Progenitor cell of endocrine pancreas (in vitro differentiated cells): ENCODE results near the gene YWHAE. TPM values are rescaled to one million over a fixed set of nuclear protein-coding genes. Genes with fewer than 3 reads are reported as not detected.
"Not testable (repeated sequence)": the region's sequence is repeated elsewhere in the genome, so short reads cannot be mapped to it uniquely, and the experiment has no call there.

Experiments
- DNase-seq: peaks from one replicate; pipeline ENCODE4 v3.0.0; 2021; ENCODE audit warnings: low spot score; ENCODE audit not compliant: unreplicated experiment
- H3K27ac Mint-ChIP-seq: 2 replicates; pipeline ENCODE4 v1.8.0; 2021; ENCODE audit warnings: mild to moderate bottlenecking, moderate library complexity, mixed read lengths
- H3K27me3 Mint-ChIP-seq: 2 replicates; pipeline ENCODE4 v1.8.0; 2021; ENCODE audit warnings: mixed read lengths
- H3K36me3 Mint-ChIP-seq: 2 replicates; pipeline ENCODE4 v1.8.0; 2022; ENCODE audit warnings: mixed read lengths; ENCODE audit not compliant: insufficient read depth
- H3K4me1 Mint-ChIP-seq: 2 replicates; pipeline ENCODE4 v1.8.0; 2021; ENCODE audit warnings: low read depth, mixed read lengths
- H3K4me3 Mint-ChIP-seq: 2 replicates; pipeline ENCODE4 v1.8.0; 2021; ENCODE audit warnings: low read depth, mild to moderate bottlenecking, moderate library complexity, mixed read lengths
- H3K9me3 Mint-ChIP-seq: 2 replicates; pipeline ENCODE4 v1.8.0; 2021; ENCODE audit warnings: low read depth, mixed read lengths
- long read RNA-seq: library from polyadenylated mRNA; unstranded; transcript quantifications from one replicate; pipeline ENCODE4 v2.0.0, GENCODE V29; 2020
- total RNA-seq: library from RNA; stranded (reverse); gene quantifications from 2 replicates; pipeline ENCODE4 v1.2.1, GENCODE V29; 2021
- TF ChIP-seq, protein P1 (sequence below): fragments of 200-600 bp; sonication (generic); IDR thresholded peaks from one replicate; pipeline ENCODE4 v1.5.0; 2021; ENCODE audit warnings: antibody characterized with exemption, mild to moderate bottlenecking; ENCODE audit not compliant: unreplicated experiment

The YWHAE gene
- 951 and 984 TPM in 2 replicates for total RNA-seq
- long read RNA-seq, transcript YWHAE-201 (6 exons, 2,211 nt): major isoform, 257 of 272 reads
- long read RNA-seq, partial matches to known transcripts: 2 of 272 reads
- long read RNA-seq, other reads (novel, unspliced or antisense): 4 of 272 reads

DNA sequence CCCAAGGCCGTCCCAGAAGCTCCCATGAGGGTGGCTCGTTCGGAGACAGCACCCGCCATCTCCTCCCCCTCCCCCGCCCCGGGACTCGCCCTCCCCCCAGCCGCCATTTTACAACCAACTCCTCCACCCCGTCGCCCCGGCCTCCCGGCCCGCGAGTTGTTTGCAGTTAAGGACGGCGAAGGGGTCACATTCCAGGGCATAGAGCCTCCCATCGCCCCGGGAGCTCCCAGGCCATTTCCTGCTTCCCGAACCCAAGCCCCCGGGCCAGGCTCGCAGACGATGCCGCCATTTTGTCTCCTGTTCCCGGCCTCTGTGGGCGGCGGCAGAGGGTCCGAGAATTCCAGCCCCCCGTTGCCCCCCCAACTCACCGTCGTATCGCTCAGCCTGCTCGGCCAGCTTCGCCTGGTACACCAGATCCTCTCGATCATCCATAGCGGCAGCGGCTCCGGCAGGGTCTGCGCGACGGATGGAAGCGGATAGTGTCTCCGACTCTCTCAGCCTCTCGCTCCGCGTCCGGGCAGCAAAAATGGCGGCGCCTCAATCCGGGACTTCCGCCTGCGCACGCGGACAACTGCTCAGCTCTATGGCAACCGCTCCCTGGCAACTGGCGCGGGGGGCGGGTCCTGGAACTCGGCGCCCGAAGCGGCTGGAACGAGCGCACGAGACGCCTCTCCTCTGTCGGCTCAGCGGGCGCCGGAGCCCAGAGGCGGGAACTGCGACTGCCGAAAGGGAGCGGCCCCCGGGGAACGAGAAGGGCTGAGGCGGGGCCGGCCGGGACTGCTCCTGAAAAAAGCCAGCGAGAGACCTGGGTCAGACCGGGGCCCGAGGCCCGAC, at the start of gene YWHAE:
Gene YWHAE, minus strand, starts transcription at position 544 of the 834 bp plus-strand sequence. Its CDS starts 112 bp downstream, at position 432.
- Mint-ChIP-seq H3K4me1 (peaks cover 13% of the 10 kb centered on the region), H3K27ac (peak within 1 kb of the TSS; percentile 100), H3K4me3 (peak within 1 kb of the TSS; percentile 95), H3K36me3 (peaks cover 7% of the 10 kb centered on the region), H3K9me3 (peaks cover 3% of the 10 kb centered on the region), H3K27me3 (no peaks in the 10 kb centered on the region)
- DNase-seq: peak; percentile 94
- TF ChIP-seq, protein P1, sequence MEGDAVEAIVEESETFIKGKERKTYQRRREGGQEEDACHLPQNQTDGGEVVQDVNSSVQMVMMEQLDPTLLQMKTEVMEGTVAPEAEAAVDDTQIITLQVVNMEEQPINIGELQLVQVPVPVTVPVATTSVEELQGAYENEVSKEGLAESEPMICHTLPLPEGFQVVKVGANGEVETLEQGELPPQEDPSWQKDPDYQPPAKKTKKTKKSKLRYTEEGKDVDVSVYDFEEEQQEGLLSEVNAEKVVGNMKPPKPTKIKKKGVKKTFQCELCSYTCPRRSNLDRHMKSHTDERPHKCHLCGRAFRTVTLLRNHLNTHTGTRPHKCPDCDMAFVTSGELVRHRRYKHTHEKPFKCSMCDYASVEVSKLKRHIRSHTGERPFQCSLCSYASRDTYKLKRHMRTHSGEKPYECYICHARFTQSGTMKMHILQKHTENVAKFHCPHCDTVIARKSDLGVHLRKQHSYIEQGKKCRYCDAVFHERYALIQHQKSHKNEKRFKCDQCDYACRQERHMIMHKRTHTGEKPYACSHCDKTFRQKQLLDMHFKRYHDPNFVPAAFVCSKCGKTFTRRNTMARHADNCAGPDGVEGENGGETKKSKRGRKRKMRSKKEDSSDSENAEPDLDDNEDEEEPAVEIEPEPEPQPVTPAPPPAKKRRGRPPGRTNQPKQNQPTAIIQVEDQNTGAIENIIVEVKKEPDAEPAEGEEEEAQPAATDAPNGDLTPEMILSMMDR: no peak

DNA sequence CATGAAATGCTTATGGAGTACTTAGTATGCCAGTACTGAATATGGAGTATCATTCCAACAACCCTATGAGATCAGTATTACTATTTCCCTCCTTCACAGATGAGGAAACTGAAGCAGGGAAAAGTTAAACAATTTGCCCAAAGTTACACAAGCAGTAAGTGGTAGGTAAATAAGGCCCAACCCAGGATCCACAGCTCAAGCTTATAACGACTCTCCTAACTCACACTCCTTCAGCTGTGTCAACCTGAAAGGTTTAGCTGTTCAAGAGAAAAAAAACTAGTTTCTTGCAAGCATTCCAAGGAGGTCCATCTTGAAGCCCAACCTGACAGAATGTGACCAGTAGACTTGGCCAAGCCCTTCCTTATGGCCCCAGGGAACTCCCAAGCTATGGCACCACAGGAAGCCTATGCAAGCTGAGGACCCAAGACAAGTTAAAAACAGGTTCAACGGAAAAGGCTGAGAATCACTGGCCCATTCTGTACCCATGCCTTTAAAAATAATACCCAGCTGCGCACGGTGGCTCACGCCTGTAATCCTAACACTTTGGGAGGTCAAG, 49.5 kb upstream of the YWHAE start:
- H3K9me3 Mint-ChIP-seq: no peaks in the 10 kb centered on the region
- H3K4me1 Mint-ChIP-seq: peaks cover 4% of the 10 kb centered on the region
- no peak overlapping the region for H3K4me3 Mint-ChIP-seq
- TF ChIP-seq, protein P1: no peak
- H3K36me3 Mint-ChIP-seq: peaks cover 5% of the 10 kb centered on the region
- DNase-seq: no peak
- H3K27ac Mint-ChIP-seq: peak overlapping the region; percentile 54
- no peaks in the 10 kb centered on the region for H3K27me3 Mint-ChIP-seq

DNA sequence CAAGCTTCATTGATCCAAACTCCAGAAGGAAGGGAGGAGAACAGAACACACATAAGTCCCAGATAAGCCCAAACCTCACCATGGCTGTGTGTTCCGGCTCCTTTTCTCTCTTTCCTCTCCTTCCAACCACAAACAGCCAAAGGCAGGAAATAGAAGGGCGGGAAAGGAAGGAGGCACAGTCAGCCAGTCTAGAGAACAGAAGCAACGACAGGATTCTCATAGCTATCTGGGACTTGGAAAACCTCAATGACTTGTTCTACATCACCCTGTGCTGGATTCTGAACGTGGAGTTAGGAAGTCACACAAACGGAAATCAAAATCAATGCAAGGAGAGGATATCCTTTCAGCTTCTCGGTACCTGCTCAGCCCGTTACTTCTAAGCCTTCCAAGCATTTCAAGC, 47.0 kb upstream of the YWHAE start:
- peaks cover 5% of the 10 kb centered on the region for H3K36me3 Mint-ChIP-seq
- H3K4me1 Mint-ChIP-seq: no peaks in the 10 kb centered on the region
- no peak overlapping the region for H3K4me3 Mint-ChIP-seq
- no peaks in the 10 kb centered on the region for H3K27me3 Mint-ChIP-seq
- TF ChIP-seq, protein P1: no peak
- DNase-seq: no peak
- no peak overlapping the region for H3K27ac Mint-ChIP-seq
- H3K9me3 Mint-ChIP-seq: no peaks in the 10 kb centered on the region

DNA sequence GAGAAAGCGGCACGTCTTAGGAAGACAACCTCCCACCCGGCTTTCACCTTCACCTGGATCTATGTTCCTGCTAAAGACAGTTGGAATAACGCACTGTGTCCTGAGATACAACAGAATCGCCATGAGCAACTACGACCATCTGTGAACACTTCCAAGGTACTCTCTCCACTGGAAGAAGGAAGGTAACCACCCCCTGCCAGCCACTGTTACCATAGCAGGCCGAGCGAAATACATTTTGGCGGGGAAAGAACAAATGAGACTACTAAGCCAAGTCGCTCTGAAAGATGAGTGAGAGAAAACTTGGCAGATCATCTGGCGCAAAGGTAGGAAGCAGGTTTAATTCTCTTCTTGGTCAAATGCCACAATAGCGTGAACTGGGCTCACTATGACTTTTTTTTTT, 46.2 kb upstream of the YWHAE start:
- Mint-ChIP-seq H3K4me1 (no peaks in the 10 kb centered on the region), H3K9me3 (no peaks in the 10 kb centered on the region), H3K27ac (peak overlapping the region; percentile 56), H3K27me3 (no peaks in the 10 kb centered on the region), H3K36me3 (peaks cover 5% of the 10 kb centered on the region), H3K4me3 (no peak overlapping the region)
- no peak for DNase-seq
- TF ChIP-seq, protein P1: no peak

DNA sequence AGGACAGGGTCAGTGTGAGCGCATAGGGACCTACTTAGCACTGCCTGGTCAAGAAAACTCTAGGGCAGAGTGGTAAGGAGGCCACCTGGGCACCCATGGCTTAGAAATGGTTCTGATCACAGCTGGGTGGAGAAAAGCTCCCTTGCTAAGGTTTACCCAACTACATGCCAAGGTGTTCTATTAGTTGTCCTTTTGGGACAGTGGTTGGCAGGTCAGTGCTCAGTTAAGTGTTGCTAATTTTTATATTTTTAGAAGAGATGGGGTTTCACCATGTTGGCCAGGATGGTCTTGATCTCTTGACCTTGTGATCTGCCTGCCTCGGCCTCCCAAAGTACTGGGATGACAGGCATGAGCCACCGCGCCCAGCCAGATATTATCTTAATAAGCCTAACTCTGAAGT, 45.7 kb upstream of the YWHAE start:
- H3K9me3 Mint-ChIP-seq, H3K36me3 Mint-ChIP-seq, H3K27ac Mint-ChIP-seq, H3K27me3 Mint-ChIP-seq, H3K4me1 Mint-ChIP-seq, H3K4me3 Mint-ChIP-seq, DNase-seq: not testable (repeated sequence)

DNA sequence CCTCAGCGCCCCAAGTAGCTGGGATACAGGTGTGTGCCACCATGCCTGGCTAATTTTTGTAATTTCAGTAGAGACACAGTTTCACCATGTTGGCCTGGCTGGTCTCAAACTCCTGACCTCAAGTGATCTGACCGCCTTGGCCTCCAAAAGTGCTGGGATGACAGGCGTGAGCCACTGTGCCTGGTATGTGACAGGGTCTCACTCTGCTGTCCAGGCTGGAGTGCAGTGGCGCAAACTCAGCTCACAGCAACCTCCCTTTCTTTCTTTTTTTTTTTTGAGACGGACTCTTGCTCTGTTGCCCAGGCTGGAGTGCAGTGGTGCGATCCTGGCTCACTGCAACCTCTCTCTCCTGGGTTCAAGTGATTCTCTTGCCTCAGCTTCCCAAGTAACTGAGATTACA, 42.7 kb upstream of the YWHAE start:
- H3K27ac Mint-ChIP-seq, H3K9me3 Mint-ChIP-seq, H3K4me3 Mint-ChIP-seq, DNase-seq, H3K4me1 Mint-ChIP-seq, H3K36me3 Mint-ChIP-seq, H3K27me3 Mint-ChIP-seq: not testable (repeated sequence)
